Measurements from ENCODE around the gene FAM3D.

DNA sequence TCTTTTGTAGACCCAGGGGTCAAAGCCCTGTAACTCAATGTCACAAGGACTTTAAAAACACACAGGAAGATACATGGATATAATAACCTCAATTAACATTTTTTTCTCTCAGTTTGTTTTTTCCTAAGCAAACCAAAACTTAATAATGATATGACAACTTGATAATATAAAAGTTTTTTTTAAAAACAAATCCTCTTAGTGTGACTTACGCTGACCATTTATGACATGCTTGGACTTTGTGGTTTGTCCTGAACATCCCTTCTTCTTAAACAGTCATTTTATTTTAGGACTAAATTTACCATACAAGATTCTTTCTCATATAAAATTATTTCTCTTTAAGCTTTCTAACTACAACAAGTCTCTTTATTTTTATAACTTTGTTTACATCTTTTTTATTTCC is 25.4 kb upstream of the FAM3D start:
- TF ChIP-seq CTCF (IDR thresholded peaks at IDR 0.05) (no peak), REST (IDR thresholded peaks at IDR 0.05; ENCODE audit: insufficient read depth in 1 of 2, low read depth in 2 of 2, low read length in 1 of 2) (no peak)

Data from Panc1 (cell line).